HEK293 (cell line): ENCODE results near the gene ZNF821.

Experiments
- BCL11A ChIP-seq: fragments of 450-650 bp; formaldehyde crosslinking; IDR thresholded peaks from 2 replicates; pipeline ENCODE4 v1.5.1; 2016; ENCODE audit warnings: low read depth, missing biosample characterization, missing genetic modification characterization
- KLF10 ChIP-seq: fragments of 450-650 bp; IDR thresholded peaks from 2 replicates; pipeline ENCODE4 v1.5.1; 2018; ENCODE audit warnings: missing biosample characterization, mild to moderate bottlenecking, missing genetic modification characterization
- OSR2 ChIP-seq: fragments of 450-650 bp; formaldehyde crosslinking; IDR thresholded peaks from 2 replicates; pipeline ENCODE4 v1.5.1; 2016; ENCODE audit warnings: missing biosample characterization, missing genetic modification characterization
- RBAK ChIP-seq: fragments of 450-650 bp; formaldehyde crosslinking; IDR thresholded peaks from 2 replicates; pipeline ENCODE4 v1.5.1; 2016; ENCODE audit warnings: missing biosample characterization, missing genetic modification characterization
- SCRT1 ChIP-seq: fragments of 450-650 bp; formaldehyde crosslinking; IDR thresholded peaks from 2 replicates; pipeline ENCODE4 v1.5.1; 2016; ENCODE audit warnings: missing biosample characterization, missing genetic modification characterization, borderline replicate concordance
- TCF7L2 ChIP-seq: IDR thresholded peaks from 2 replicates; pipeline ENCODE4 v1.6.1; 2011; ENCODE audit warnings: low read depth, mild to moderate bottlenecking, inconsistent platforms, low read length, moderate library complexity, borderline replicate concordance
- TRIM28 ChIP-seq: IDR thresholded peaks from 2 replicates; pipeline ENCODE4 v1.6.1; 2011; ENCODE audit warnings: low read length, control low read depth, borderline replicate concordance
- YY2 ChIP-seq: fragments of 450-650 bp; formaldehyde crosslinking; IDR thresholded peaks from 2 replicates; pipeline ENCODE4 v1.5.1; 2016; ENCODE audit warnings: missing biosample characterization, missing genetic modification characterization
- ZBTB1 ChIP-seq: fragments of 450-650 bp; formaldehyde crosslinking; IDR thresholded peaks from 2 replicates; pipeline ENCODE4 v1.5.1; 2016; ENCODE audit warnings: missing biosample characterization, missing genetic modification characterization
- ZBTB10 ChIP-seq: fragments of 450-650 bp; formaldehyde crosslinking; IDR thresholded peaks from 2 replicates; pipeline ENCODE4 v1.5.1; 2016; ENCODE audit warnings: missing biosample characterization, missing genetic modification characterization
- ZEB2 ChIP-seq: fragments of 450-650 bp; formaldehyde crosslinking; IDR thresholded peaks from 2 replicates; pipeline ENCODE4 v1.5.1; 2016; ENCODE audit warnings: missing biosample characterization, missing genetic modification characterization
- ZNF140 ChIP-seq: fragments of 450-650 bp; formaldehyde crosslinking; IDR thresholded peaks from 2 replicates; pipeline ENCODE4 v1.5.1; 2016; ENCODE audit warnings: missing biosample characterization, missing genetic modification characterization
- ZNF155 ChIP-seq: fragments of 450-650 bp; formaldehyde crosslinking; IDR thresholded peaks from 2 replicates; pipeline ENCODE4 v1.5.1; 2016; ENCODE audit warnings: missing biosample characterization, missing genetic modification characterization
- ZNF169 ChIP-seq: fragments of 450-650 bp; formaldehyde crosslinking; IDR thresholded peaks from 2 replicates; pipeline ENCODE4 v1.5.1; 2016; ENCODE audit warnings: missing biosample characterization, missing genetic modification characterization
- ZNF221 ChIP-seq: fragments of 450-650 bp; formaldehyde crosslinking; IDR thresholded peaks from 2 replicates; pipeline ENCODE4 v1.5.1; 2017; ENCODE audit warnings: missing biosample characterization, missing genetic modification characterization, borderline replicate concordance
- ZNF239 ChIP-seq: fragments of 450-650 bp; formaldehyde crosslinking; IDR thresholded peaks from 2 replicates; pipeline ENCODE4 v1.5.1; 2016; ENCODE audit warnings: missing biosample characterization, missing genetic modification characterization
- ZNF248 ChIP-seq: fragments of 450-650 bp; formaldehyde crosslinking; IDR thresholded peaks from 2 replicates; pipeline ENCODE4 v1.5.1; 2017; ENCODE audit warnings: missing biosample characterization, missing genetic modification characterization
- ZNF274 ChIP-seq, 2 experiments: fragments of 200-500 bp in 1 of 2; fragments of 450-650 bp in 1 of 2; sonication (Bioruptor generic) in 1 of 2; formaldehyde crosslinking in 1 of 2; IDR thresholded peaks; 2 replicates each; pipeline versions ENCODE4 v1.5.1 to v1.6.1; 2014 to 2016; ENCODE audit warnings: borderline replicate concordance in 1 of 2, inconsistent platforms in 1 of 2, low read length in 1 of 2, missing biosample characterization in 1 of 2, missing genetic modification characterization in 1 of 2
- ZNF341 ChIP-seq: fragments of 450-650 bp; formaldehyde crosslinking; IDR thresholded peaks from 2 replicates; pipeline ENCODE4; 2016; ENCODE audit warnings: low read depth, missing biosample characterization, missing genetic modification characterization
- ZNF416 ChIP-seq: fragments of 450-650 bp; formaldehyde crosslinking; IDR thresholded peaks from 2 replicates; pipeline ENCODE4 v1.5.1; 2016; ENCODE audit warnings: missing biosample characterization, missing genetic modification characterization
- ZNF433 ChIP-seq: fragments of 450-650 bp; formaldehyde crosslinking; IDR thresholded peaks from 2 replicates; pipeline ENCODE4 v1.5.1; 2016; ENCODE audit warnings: missing biosample characterization, missing genetic modification characterization, low read depth
- ZNF473 ChIP-seq: fragments of 450-650 bp; formaldehyde crosslinking; IDR thresholded peaks from 2 replicates; pipeline ENCODE4 v1.5.1; 2017; ENCODE audit warnings: missing biosample characterization, missing genetic modification characterization
- ZNF548 ChIP-seq: fragments of 450-650 bp; formaldehyde crosslinking; IDR thresholded peaks from 2 replicates; pipeline ENCODE4 v1.5.1; 2016; ENCODE audit warnings: missing biosample characterization, missing genetic modification characterization
- ZNF549 ChIP-seq: fragments of 450-650 bp; IDR thresholded peaks from 2 replicates; pipeline ENCODE4 v1.5.1; 2018; ENCODE audit warnings: missing biosample characterization, missing genetic modification characterization, mild to moderate bottlenecking, inconsistent platforms, moderate library complexity
- ZNF76 ChIP-seq: fragments of 450-650 bp; formaldehyde crosslinking; IDR thresholded peaks from 2 replicates; pipeline ENCODE4; 2016; ENCODE audit warnings: low read depth, missing biosample characterization, missing genetic modification characterization, borderline replicate concordance
- TF ChIP-seq, protein P1 (sequence below): fragments of 450-650 bp; formaldehyde crosslinking; IDR thresholded peaks from 2 replicates; pipeline ENCODE4 v1.5.0; 2017; ENCODE audit warnings: missing biosample characterization, missing genetic modification characterization, borderline replicate concordance
- TF ChIP-seq, protein P2 (sequence below): fragments of 450-650 bp; formaldehyde crosslinking; IDR thresholded peaks from 2 replicates; pipeline ENCODE4 v1.5.1; 2016; ENCODE audit warnings: missing biosample characterization, missing genetic modification characterization
- TF ChIP-seq, protein P3 (sequence below): fragments of 450-650 bp; formaldehyde crosslinking; IDR thresholded peaks from 2 replicates; pipeline ENCODE4 v1.5.1; 2017; ENCODE audit warnings: missing biosample characterization, missing genetic modification characterization

ZNF821 gene

GRCh38 chr16:71883849-71884638 lies at the start of gene ZNF821 (continued):
- TF ChIP-seq ZNF239 (tag by site-specific recombination) (no peak), ZNF548 (tag by site-specific recombination) (no peak), ZNF473 (no peak), ZNF274 (IDR thresholded peaks at IDR 0.05; ENCODE audit: low read length) (no peak), ZNF274 (tag by site-specific recombination; IDR thresholded peaks at IDR 0.05; ENCODE audit: borderline replicate concordance) (no peak), ZNF169 (tag by site-specific recombination) (no peak), YY2 (tag by site-specific recombination) (no peak), ZBTB10 (tag by site-specific recombination) (0 out of 2 replicates have a peak, but pooled peaks have one; percentile 55), OSR2 (tag by site-specific recombination) (no peak), SCRT1 (tag by site-specific recombination) (no peak), ZNF433 (tag by site-specific recombination) (no peak), ZNF221 (tag by site-specific recombination) (no peak), TRIM28 (0 out of 2 replicates have a peak, but pooled peaks have one; percentile 17), BCL11A (tag by site-specific recombination) (no peak), RBAK (no peak), ZNF140 (tag by site-specific recombination) (no peak), ZNF155 (tag by site-specific recombination) (no peak), ZNF416 (tag by site-specific recombination) (no peak), ZNF248 (tag by site-specific recombination) (no peak), ZNF341 (tag by site-specific recombination) (no peak; the same call in 1 of the 2 replicates), ZEB2 (0 out of 2 replicates have a peak, but pooled peaks have one; percentile 21), KLF10 (tag by site-specific recombination) (peak; percentile 82), ZBTB1 (tag by site-specific recombination) (no peak), ZNF549 (tag by site-specific recombination) (no peak), TCF7L2 (no peak), ZNF76 (tag by site-specific recombination) (no peak)
- TF ChIP-seq, protein P1, sequence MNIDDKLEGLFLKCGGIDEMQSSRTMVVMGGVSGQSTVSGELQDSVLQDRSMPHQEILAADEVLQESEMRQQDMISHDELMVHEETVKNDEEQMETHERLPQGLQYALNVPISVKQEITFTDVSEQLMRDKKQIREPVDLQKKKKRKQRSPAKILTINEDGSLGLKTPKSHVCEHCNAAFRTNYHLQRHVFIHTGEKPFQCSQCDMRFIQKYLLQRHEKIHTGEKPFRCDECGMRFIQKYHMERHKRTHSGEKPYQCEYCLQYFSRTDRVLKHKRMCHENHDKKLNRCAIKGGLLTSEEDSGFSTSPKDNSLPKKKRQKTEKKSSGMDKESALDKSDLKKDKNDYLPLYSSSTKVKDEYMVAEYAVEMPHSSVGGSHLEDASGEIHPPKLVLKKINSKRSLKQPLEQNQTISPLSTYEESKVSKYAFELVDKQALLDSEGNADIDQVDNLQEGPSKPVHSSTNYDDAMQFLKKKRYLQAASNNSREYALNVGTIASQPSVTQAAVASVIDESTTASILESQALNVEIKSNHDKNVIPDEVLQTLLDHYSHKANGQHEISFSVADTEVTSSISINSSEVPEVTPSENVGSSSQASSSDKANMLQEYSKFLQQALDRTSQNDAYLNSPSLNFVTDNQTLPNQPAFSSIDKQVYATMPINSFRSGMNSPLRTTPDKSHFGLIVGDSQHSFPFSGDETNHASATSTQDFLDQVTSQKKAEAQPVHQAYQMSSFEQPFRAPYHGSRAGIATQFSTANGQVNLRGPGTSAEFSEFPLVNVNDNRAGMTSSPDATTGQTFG (tag by site-specific recombination): no peak
- TF ChIP-seq, protein P2, sequence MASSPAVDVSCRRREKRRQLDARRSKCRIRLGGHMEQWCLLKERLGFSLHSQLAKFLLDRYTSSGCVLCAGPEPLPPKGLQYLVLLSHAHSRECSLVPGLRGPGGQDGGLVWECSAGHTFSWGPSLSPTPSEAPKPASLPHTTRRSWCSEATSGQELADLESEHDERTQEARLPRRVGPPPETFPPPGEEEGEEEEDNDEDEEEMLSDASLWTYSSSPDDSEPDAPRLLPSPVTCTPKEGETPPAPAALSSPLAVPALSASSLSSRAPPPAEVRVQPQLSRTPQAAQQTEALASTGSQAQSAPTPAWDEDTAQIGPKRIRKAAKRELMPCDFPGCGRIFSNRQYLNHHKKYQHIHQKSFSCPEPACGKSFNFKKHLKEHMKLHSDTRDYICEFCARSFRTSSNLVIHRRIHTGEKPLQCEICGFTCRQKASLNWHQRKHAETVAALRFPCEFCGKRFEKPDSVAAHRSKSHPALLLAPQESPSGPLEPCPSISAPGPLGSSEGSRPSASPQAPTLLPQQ (tag by site-specific recombination): peak; percentile 62; the same call in 1 of the 2 replicates
- TF ChIP-seq, protein P3, sequence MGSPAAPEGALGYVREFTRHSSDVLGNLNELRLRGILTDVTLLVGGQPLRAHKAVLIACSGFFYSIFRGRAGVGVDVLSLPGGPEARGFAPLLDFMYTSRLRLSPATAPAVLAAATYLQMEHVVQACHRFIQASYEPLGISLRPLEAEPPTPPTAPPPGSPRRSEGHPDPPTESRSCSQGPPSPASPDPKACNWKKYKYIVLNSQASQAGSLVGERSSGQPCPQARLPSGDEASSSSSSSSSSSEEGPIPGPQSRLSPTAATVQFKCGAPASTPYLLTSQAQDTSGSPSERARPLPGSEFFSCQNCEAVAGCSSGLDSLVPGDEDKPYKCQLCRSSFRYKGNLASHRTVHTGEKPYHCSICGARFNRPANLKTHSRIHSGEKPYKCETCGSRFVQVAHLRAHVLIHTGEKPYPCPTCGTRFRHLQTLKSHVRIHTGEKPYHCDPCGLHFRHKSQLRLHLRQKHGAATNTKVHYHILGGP (tag by site-specific recombination): no peak
